Smooth muscle cell of the umbilical artery (primary cell): Measurements from ENCODE around the gene C19orf81. TPM values are rescaled to one million over a fixed set of nuclear protein-coding genes. Genes with fewer than 3 reads are reported as not detected.

ENCODE experiments used
- total RNA-seq: library from RNA; depleted of rRNA; stranded (reverse); fragments of >200 nt; gene quantifications from 2 replicates; pipeline ENCODE4 v1.2.3, GENCODE V29; 2014

The C19orf81 gene
- not detected in 2 replicates for total RNA-seq

DNA sequence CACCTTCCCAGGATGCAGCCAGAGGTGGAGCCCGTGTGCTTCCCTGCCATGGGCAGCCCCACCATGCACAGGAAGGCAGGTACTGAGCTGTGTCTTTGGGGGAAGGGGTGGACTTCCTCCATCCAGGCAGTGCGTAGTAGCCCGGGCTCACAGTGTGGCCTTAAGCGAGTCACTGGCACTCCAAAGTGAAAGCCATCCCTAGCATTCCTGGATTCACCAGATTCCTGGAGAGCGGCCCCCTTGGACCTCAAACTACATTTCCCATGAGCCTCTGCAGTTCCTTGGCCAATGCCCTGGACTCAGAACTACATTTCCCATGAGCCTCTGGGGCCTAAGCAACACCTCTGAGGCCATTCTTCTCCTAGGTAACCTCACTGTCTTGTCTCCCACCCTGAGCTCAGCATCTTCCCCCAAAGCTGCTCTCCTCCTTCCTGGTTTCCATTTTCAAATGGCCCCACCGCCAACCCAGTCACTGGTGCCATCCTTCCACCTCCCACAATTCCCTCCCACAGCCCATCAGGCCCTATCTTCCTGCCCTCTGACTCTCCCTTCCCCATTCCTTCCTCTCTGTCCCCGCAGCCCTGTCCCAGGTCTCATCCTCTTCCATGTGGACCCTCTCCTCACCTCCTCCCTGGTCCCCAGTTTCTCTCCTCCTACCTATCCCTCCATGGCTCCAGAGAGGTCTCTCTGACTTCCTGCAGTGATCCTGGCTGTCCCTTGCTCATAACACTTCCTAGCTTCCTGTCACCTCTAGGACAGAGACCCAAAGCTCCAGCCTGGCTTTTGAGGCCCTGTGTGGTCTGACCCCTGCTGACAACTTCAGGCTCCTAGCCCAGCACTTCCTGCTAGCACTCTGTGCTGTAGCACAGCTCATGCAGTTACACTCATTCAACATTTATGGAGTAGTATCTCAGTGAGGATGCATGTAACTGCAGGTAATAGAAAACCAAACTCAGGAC lies at the start of gene C19orf81:
Gene C19orf81 (plus strand): TSS at position 13 of the 959 bp plus-strand sequence. CDS start 0 bp downstream, at position 13.

DNA sequence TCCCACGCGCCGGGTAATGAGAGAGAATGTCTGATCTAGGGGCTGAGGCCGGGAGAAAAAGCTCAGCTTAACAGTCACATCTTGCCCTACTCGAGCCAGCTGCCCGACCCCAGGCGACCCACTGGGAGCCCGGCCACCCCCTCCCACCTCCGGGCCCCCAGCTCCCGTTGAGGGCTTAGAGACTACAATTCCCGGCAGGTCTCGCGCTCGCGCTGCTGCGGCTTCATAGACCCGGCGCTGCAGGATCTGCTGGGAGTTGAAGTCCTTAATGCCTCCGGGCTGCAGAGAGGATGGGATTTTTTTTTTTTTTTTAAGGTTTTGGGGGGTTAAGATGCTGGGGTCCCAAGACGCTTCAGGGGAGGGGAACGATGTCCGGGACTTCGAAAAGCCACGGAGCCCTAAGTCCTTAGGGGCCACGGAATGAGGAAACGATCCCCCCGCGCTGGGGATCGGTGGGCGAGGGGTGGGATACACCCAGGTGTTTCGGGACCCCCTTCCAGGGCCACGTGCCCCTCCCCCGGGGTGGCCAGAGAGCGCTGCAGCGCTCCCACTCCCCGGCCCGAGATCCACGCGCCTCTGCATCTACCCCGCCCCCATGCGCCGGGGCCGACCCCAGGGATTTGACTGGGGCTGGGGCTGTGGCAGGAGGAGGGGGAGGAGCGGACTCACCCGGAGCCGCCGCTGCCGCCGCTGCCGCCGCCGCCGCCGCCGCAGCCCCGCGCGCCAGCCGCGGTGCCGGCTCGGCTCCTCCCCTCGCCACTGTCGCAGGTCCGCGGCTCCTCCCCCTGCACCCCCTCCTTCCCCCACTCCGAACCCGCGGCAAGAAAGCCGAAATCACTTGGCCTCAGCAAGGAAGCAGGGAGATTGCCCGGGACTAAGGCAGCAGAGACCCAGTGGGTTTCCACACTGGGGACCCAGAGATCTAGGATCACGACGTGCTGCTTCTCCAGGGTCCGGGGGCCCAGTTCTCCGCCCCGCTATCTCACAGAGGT lies 9.8 kb upstream of the C19orf81 start, which contains the start of gene SYT3:
Gene SYT3 (minus strand): TSS at position 761 of the 992 bp plus-strand sequence. CDS start 2,470 bp downstream, outside the sequence.

Other genes starting within 250 kb of the C19orf81 start
- gene SPIB, start 230.5 kb upstream of the C19orf81 start, total RNA-seq = not detected in 2 replicates
- gene MYBPC2, start 216.6 kb upstream of the C19orf81 start, total RNA-seq = not detected in 2 replicates
- gene EMC10, start 172.9 kb upstream of the C19orf81 start, total RNA-seq = 76.0 and 78.1 TPM in 2 replicates
- 0.30 TPM in 1 of 2 replicates, not detected in the other for gene GARIN5A, start 172.6 kb upstream of the C19orf81 start, total RNA-seq
- gene JOSD2, start 138.3 kb upstream of the C19orf81 start, total RNA-seq = 18.6 and 27.0 TPM in 2 replicates
- not detected in 2 replicates for gene ASPDH, start 135.5 kb upstream of the C19orf81 start, total RNA-seq
- 0.18 and 0.30 TPM in 2 replicates for gene LRRC4B, start 81.0 kb upstream of the C19orf81 start, total RNA-seq
- gene SYT3, start 9.6 kb upstream of the C19orf81 start, total RNA-seq = 0.14 and 0.59 TPM in 2 replicates
- 6.8 and 11.0 TPM in 2 replicates for gene SHANK1, start 70.4 kb downstream of the C19orf81 start, total RNA-seq
- gene CLEC11A, start 73.9 kb downstream of the C19orf81 start, total RNA-seq = 56.1 and 68.0 TPM in 2 replicates
- not detected in 2 replicates for gene GPR32, start 121.0 kb downstream of the C19orf81 start, total RNA-seq
- gene ACP4, start 141.0 kb downstream of the C19orf81 start, total RNA-seq = not detected in 2 replicates
- gene KLK1, start 174.3 kb downstream of the C19orf81 start, total RNA-seq = not detected in 2 replicates
- not detected in 2 replicates for gene KLK15, start 184.1 kb downstream of the C19orf81 start, total RNA-seq
- not detected in 2 replicates for gene KLK3, start 205.5 kb downstream of the C19orf81 start, total RNA-seq
- gene KLK2, start 224.0 kb downstream of the C19orf81 start, total RNA-seq = not detected in 2 replicates